Measurements from ENCODE around the gene GUCA2A.

The GUCA2A gene

GRCh38 chr1:42128964-42129363 lies 35.6 kb downstream of the GUCA2A start:
- DNase-seq, result no peak

DNA sequence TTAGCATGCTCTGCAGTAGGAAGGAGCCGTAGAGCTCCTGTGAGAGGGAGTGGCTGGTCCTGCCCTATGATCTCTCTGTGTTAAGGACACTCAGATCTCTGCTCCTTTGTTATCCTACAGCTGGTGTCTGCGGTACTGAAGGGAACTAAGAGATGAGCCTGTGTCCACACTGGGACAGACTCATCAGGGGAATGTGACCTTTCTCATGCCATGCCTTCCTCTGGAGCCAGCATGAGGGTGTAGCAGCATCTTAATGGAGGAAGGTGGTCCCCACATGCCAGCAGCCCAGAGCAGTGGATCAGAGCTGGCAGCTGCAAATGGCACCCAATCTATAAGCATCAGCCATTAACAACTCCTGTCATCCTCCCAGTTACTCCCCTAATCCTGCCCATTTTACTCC lies 36.0 kb downstream of the GUCA2A start:
- no peak for DNase-seq

GRCh38 chr1:42127767-42128166 lies 36.8 kb downstream of the GUCA2A start:
- no peak for DNase-seq

DNA sequence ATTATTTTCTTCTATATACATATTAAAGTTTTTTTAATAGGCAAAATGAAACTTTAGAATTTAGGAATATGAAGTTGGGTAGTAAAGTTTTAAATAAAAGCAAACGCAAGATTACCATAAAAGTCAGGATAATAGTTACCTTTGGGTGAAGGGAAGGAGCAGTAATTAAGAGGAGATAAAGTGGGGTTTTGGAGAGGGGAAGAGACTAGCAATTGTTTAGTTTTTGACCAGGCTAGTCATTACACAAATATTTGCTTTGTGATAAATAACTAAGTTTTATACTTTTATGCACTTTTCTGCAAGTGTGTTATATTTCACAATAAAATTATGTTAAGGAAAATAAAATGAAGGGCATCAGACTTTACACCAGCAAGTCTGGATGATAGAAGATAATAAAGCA lies 39.0 kb downstream of the GUCA2A start:
- DNase-seq, result no peak

DNA sequence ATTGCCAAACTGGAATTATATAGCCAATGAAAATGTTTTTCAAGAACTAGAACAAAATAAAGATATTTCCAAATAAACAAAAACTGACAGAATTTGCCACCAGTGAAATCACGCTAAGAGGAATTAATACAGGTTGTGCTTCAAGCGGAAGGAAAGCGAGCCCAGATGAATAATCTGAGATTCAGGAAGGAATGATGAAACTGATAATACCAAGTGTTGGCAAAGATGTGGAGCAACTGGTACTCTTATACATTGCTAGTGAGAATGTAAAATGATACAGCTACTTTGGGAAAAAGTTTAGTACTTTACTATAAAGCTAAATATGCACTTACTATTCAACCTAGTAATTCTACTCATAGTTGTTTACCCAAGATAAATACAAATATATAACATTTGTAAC lies 42.1 kb downstream of the GUCA2A start:
- no peak for DNase-seq

DNA sequence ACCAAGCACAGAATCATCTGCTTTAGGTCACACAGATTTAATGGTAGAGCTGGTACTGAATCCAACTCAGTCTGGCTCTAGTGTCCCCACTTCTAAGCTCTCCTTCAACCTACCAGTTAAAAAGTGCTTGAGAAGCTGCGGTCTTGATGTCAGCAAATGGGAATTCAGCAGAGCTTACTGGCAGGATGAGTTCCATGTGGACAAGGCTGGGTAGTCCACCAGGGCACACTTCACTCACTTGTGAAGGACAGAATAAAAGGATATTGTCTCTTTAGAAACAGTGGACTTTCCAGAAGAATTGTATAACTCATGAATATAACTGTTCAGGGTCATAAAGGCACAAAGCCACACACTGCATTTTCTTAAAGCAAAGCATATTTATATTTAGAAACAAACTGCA lies 46.4 kb downstream of the GUCA2A start:
- DNase-seq, result no peak

- no peak for DNase-seq
These were observed 47.3 kb downstream of the GUCA2A start for GRCh38 chr1:42117214-42117613.

GRCh38 chr1:42114229-42114628 lies 50.3 kb downstream of the GUCA2A start:
- DNase-seq, result no peak
